GM18505 (cell line): ENCODE results near the gene RPL28.

ENCODE experiments used
- ATAC-seq: cut with Tn5 transposase; IDR thresholded peaks from one replicate; pipeline ENCODE4 v1.9.1; 2021; ENCODE audit not compliant: unreplicated experiment
- POLR2A ChIP-seq: IDR thresholded peaks from 4 replicates; pipeline ENCODE4 v1.6.1; 2011; ENCODE audit warnings: borderline replicate concordance; ENCODE audit not compliant: insufficient read depth, insufficient read length; ENCODE audit errors: extremely low read depth

The RPL28 gene

GRCh38 chr19:55347442-55348009 is 38.2 kb upstream of the RPL28 start:
- no peak for ATAC-seq
- TF ChIP-seq POLR2A = no peak

DNA sequence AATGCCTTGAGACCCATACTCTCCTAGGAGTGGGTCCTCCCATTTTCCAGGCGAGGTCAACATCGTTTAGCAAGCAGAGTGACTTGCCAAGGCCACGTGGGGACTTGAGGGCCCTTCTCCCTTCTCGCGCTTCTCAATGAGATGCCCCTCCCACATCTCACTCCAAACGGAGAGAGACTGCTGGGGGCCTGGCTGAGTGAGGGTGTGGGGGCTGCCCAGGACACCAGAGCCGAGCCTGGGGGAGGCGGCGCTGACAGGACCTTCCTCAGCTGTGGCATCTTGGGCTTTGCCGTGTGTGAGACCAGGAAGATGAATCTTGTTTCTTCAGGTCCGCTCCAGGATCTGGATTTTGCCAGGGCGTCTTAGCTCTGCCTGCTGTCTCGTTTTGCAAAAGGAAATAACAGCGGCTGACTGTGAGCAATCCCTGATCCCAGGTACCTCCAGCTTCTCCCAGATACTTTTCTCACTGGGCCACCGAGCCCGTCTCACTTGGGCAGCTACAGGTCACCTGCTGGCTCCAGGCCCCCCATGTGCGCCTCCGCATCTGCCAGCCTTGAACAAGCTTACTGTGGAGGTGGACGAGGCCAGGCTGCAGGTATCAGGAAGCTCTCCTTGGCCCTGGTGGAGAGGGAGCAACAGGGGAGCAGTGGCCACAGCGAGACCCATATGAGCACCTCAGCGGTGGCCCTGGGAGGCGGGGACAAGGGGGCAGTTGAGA is 37.3 kb upstream of the RPL28 start:
- no peak for TF ChIP-seq POLR2A
- ATAC-seq = no peak

- TF ChIP-seq POLR2A = no peak
- no peak for ATAC-seq
Observed at GRCh38 chr19:55350620-55351315, 35.0 kb upstream of the RPL28 start.

- TF ChIP-seq POLR2A = no peak
- no peak for ATAC-seq
Observed at GRCh38 chr19:55352040-55352439, 33.7 kb upstream of the RPL28 start.

- ATAC-seq = no peak
- no peak for TF ChIP-seq POLR2A
Observed at GRCh38 chr19:55352549-55353145, 33.1 kb upstream of the RPL28 start.

GRCh38 chr19:55353356-55353802 is 32.4 kb upstream of the RPL28 start:
- no peak for TF ChIP-seq POLR2A
- no peak for ATAC-seq

GRCh38 chr19:55353803-55354697 is 31.7 kb upstream of the RPL28 start:
- no peak for TF ChIP-seq POLR2A
- no peak for ATAC-seq

DNA sequence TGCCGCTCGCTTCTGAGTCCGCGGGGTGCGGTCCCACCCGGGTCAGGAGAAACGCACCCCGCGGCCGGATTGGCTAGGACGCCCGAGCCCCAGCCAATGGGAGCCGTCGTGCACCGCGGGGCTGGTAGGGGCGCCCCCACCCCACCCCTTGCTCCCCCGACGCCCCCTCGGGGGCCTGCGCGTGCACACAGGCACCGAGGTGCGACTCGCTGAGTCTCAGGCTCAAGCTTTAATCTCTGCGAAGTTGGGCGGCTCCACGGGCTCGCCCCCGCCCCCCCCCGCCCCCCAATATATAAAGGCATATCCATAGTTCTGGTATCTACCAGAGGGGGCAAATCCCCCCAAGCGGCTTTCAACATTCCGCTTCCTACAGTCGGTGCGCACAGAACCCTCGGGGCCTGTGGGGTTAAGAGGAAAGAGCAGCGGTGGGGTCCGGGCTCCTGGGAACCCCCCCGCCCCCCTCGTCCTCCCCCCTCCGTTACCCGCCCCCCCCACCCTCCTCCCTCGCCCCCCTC is 31.0 kb upstream of the RPL28 start, which contains the start of gene COX6B2:
TSS of gene COX6B2 (minus strand) at position 22 of the 515 bp plus-strand sequence. CDS start 198 bp downstream, outside the sequence.
- no peak for ATAC-seq

DNA sequence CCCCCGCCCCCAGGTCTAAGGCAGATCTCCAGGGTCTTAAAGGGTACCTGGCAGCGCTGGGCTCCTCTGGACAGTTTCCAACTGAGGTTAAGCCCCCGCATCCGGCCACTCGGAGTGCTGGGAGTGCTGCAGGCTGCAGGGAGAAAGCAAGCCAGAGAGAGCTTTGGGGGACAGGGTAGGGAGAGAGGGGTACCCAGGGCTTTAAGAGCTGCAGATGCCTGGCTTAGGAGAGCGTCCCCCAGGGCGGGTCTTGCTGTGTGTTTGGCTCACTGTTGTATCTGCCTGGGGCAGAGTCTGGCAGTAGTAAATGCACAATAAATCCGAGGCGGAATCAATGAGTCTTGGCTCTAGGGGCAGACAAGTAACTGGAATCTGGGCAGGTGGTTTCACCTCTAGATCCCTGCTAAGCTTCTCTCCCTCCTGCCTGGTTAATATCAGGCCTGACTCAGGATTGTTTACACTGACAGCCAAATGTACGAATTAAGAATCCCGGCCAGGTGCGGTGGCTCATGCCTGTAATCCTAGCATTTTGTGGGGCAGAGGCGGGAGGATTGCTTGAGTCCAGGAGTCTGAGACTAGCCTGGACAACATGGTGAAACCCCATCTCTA is 30.4 kb upstream of the RPL28 start:
- TF ChIP-seq POLR2A = no peak
- no peak for ATAC-seq

More for the DNA sequence above, 31.0 kb upstream of the RPL28 start, which contains the start of gene COX6B2:
- no peak for TF ChIP-seq POLR2A

GRCh38 chr19:55358493-55358892 is 27.2 kb upstream of the RPL28 start:
- no peak for TF ChIP-seq POLR2A
- no peak for ATAC-seq

DNA sequence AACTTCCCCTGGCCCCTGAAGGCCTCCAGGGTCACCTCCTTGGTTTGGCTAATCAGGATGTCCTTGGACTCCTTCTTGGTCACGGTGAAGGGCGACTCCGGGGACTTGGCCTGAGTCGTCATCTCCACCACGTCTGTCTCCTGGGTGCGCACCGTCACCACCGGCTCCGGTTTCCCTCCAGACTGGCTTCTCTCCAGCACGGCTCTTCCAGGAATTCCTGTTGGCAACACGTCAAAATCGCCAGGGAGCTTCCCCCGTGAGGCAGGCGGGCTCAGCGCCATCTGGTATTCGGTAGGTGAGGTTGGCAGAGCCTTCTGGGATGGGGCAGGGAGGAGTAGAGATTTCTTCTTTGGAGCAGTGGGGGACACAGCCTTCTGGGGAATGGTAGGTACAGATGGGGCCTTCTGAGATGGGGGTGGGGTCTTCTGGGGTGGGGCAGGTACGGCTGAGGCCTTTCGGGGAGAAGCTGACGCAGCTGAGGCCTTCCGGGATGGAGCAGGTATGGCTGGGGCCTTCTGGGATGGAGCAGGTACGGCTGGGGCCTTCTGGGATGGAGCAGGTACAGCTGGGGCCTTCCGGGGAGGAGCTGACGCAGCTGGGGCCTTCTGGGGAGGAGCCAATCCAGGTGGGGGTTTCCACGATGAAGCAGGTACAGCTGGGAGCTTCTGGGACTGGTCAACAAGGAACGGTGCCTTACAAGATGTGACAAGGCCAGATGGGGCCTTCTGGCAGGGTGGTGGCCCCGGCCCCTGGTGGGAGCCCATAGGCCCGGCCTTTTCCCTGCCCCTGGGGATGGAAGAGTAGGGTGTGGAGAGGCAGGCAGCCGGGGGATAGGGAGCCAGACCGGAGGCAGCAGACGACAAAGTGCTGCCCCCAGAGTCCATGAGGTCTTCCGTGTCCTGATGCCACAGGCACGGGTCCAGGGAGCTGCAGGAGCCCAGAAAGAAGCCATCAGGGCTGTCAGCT is 26.5 kb upstream of the RPL28 start:
- TF ChIP-seq POLR2A = no peak
- no peak for ATAC-seq
